GM21423 (cell line): ENCODE data around the gene DMRT3.

ENCODE experiments used
- ATAC-seq: cut with Tn5 transposase; IDR thresholded peaks from one replicate; pipeline ENCODE4 v1.9.1; 2021; ENCODE audit warnings: mild to moderate bottlenecking, moderate library complexity; ENCODE audit not compliant: unreplicated experiment

The DMRT3 gene

GRCh38 chr9:976258-976942 lies at the start of gene DMRT3:
Gene DMRT3 (plus strand): TSS chr9:976655. CDS start chr9:977002, 347 bp downstream.
- ATAC-seq, result no peak

DNA sequence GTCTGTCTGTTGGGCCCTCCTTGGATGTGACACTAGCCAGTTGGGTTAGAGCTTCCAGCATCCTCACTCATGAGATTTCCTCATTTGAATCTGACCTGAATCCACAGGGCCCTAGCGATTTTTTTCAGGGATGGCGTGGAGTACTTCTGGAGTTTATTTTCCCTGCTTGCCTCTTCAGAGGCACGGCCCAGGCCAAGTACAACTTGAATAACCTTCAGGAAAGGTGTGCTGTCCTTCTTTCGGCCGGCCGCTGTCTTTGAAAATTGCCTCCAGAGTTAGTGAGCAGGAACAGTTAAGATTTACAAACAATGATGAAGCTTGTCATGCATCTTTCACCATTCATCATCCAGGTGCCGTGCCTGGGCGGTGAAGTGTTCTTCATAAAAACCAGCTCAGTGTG lies 49.5 kb upstream of the DMRT3 start:
- no peak for ATAC-seq

DNA sequence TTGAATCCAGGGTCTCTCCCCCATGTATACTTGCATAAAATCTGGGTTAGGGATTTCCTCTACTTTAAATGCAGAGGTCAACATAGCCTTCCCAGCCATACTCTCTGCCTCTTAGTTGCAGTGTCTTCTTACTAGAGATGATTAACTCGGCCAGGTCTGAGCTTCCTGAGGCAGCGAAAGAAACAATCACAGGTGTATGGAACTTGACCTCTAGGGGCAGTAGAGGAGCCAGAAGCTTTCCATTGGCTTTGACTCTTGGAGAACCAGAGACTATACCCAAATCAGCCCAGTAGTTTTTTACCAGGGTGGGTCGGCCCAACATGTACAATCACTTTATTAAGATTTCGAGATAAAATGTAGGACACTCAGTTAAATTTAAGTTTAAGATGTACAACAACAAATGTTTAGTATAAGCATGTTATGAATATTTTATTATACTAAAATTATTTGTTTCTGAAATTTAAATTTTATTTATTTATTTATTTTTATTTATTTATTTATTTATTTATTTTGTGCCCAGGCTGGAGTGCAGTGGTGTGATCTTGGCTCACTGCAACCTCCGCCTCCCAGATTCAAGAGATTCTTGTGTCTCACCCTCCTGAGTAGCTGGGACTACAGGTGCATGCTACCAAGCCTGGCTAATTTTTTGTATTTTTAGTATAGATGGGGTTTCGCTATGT lies 48.0 kb upstream of the DMRT3 start:
- ATAC-seq, result peak; percentile 83

DNA sequence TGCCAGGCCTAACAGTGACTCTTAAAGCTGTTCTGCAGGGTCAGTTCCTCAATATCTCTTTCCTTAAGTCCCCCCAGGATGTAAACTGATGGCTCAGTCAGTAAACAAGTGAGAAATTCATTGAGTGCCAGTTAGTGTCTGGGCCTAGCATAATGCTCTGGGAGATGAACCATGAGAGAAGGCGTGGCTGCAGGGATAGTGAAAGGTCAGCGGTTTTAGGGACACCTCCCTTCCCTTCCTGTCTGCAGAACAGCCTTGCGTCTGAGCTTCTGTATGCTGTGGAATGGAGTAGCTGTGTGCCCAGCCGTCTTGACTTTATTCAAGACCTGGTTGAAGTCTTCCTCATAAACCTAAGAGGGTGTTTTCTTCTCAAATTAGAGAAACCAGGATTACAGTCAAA lies 46.7 kb upstream of the DMRT3 start:
- ATAC-seq, result no peak

- ATAC-seq, result no peak
Observed at GRCh38 chr9:933356-933755, 43.1 kb upstream of the DMRT3 start.

GRCh38 chr9:935348-935965 lies 41.0 kb upstream of the DMRT3 start:
- ATAC-seq, result no peak

DNA sequence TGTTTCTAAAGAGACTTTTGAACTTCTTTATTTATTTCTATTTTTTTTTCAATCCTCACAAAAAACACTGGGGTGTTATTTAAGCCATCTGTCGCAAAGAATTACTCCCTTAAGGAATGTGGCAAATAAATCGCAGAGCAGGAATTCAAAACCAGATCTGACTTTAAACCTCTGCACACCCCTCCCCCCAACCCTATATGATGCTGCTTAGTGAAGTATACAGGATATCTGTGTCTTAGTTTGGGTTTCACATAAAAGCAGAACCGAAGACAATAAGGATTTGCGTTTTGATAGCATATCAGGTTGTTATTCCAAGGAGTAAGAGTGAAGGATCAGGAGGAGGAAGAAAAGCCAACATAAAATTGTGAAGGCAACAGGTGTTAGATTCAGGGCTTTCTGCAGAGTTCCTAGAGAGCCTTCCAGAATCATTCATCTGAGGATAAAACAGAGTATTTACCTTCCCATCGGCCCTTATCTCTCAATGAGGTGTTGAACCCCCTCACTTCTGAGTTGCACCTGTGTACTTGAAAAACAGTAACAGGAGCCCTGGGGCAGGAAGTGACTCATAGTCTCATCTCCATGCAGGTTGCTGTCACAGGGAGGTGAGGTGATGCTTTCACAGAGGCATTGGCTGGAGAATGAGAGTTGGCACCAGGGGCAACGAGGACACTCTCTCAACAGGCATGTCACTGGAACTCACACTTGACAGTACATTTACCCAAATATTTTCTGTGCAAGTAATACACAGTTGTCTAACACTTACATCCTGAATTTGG lies 33.5 kb upstream of the DMRT3 start:
- ATAC-seq, result no peak

- no peak for ATAC-seq
Observed at GRCh38 chr9:947985-948384, 28.5 kb upstream of the DMRT3 start.

DNA sequence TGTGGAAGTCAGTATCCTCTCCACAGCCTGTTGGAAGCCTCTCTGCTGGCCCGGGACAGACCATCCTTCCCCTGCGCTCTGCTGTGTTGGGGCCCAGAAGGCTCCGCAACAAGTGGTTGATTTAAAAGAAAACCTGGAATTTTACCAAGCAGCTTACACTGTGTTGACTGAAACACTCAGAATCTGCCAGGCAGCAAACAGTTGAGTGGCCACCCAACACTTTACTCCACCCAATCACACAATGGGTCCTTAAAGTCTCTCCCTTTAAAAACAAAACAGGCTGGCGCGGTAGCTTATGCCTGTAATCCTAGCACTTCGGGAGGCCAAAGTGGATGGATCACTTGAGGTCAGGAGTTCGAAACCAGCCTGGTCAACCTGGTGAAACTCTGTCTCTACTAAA lies 28.0 kb upstream of the DMRT3 start:
- no peak for ATAC-seq

DNA sequence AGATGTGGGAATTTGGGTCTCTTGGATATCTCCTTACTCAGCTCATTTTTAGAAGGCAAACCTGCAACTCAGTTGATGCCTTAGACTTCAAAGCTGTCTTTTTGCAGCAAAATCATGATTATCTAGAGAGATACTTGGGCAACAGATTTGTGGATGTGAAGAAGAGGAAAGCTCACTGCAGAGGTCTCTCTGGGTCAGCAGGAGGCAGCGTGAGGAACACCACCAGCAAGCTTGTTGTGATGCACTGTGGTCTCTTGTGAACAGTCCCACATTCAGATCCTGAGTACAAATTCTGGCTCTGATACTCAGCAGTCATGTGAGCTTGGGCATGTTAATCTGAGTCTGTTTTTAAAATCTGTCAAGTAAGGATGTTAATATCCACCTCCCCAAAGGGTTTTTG lies 26.3 kb upstream of the DMRT3 start:
- no peak for ATAC-seq

DNA sequence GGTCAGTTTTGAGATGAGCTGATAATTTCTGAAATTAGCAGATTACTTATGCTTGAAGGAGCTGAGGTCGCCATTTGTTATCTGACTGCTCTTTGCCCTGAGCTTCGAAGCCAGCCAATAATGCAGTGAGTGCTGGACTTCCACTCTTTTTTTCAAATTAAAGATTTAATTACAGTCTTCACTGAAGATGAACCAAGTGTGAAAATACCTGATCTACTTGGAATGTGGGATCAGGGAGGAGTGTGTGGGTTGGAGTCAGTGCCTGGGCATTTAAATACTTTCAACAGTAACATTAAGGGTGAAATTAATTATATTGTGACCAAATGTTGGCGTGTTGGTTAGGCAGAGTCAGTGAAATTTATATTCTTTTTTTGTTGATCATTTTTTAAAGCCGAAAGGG lies 23.9 kb upstream of the DMRT3 start:
- no peak for ATAC-seq

- ATAC-seq, result no peak
Observed at GRCh38 chr9:959105-959504, 17.4 kb upstream of the DMRT3 start.

- ATAC-seq, result no peak
Observed at GRCh38 chr9:959914-960313, 16.5 kb upstream of the DMRT3 start.

DNA sequence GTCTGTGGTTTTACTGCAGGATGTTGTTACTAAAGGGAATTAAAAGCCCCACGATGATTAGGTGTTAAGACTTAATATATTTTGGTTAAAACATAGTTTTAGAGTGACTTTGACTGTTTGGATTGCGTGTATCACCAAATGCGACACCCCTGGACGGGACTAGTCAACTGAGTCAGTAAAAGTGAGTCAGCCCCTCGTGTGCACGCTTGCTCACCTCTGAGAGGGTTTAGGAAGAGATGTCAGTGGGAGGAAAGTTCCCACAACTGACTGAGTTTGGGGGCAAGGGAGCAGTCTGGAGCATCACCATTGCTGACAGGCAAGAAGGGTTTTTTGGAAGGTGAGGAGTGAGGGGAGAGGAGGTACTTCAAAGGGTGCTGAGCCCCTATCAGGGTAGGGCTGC lies 14.4 kb upstream of the DMRT3 start:
- ATAC-seq, result no peak

- no peak for ATAC-seq
Observed at GRCh38 chr9:965497-965896, 11.0 kb upstream of the DMRT3 start.

DNA sequence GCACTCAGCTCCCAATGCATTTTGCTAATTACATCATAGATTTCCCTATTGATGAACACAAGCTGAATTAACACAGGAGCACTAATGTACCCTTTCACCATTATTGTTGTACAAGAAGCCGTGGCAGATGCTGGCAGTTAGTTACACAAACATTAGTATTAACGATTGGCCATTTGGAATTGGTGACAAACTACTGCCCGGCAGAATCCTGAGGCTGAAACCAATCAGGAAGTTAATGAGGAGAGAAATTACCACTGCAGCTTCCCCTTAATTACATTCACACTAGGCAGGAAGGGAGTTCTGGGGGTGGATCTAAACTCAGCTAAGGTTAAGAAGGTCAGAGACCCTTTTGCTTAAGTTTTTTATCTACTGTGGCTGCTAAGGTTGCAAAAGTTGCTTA lies 9.6 kb upstream of the DMRT3 start:
- no peak for ATAC-seq

- ATAC-seq, result no peak
Observed at GRCh38 chr9:967436-967835, 9.0 kb upstream of the DMRT3 start.

- no peak for ATAC-seq
Observed at GRCh38 chr9:967903-968641, 8.4 kb upstream of the DMRT3 start.

GRCh38 chr9:969310-970150 lies 6.9 kb upstream of the DMRT3 start:
- no peak for ATAC-seq
